Skeletal muscle satellite cell (primary cell): ENCODE data around the gene DCDC1.

Experiments
- H3K27me3 ChIP-seq: 2 replicates; pipeline ENCODE4 v1.7.0; 2013; ENCODE audit warnings: low read length; ENCODE audit not compliant: control insufficient read depth, insufficient read depth
- H3K36me3 ChIP-seq: 2 replicates; pipeline ENCODE4 v1.7.0; 2013; ENCODE audit warnings: mild to moderate bottlenecking, control low read depth, low read length; ENCODE audit not compliant: insufficient read depth
- H3K4me1 ChIP-seq: 2 replicates; pipeline ENCODE4 v1.7.0; 2013; ENCODE audit warnings: low read length; ENCODE audit not compliant: control insufficient read depth, insufficient read depth
- H3K4me2 ChIP-seq: 2 replicates; pipeline ENCODE4 v1.7.0; 2013; ENCODE audit warnings: mild to moderate bottlenecking, low read length
- H3K4me3 ChIP-seq: 2 replicates; pipeline ENCODE4 v1.7.0; 2013; ENCODE audit warnings: low read length
- H3K9ac ChIP-seq: 2 replicates; pipeline ENCODE4 v1.7.0; 2013; ENCODE audit warnings: mild to moderate bottlenecking, low read depth, low read length, moderate library complexity
- H3K9me3 ChIP-seq: replicated peaks from 2 replicates; pipeline ENCODE4 v1.7.0; 2013; ENCODE audit warnings: mild to moderate bottlenecking, control low read depth, low read length

The DCDC1 gene

DNA sequence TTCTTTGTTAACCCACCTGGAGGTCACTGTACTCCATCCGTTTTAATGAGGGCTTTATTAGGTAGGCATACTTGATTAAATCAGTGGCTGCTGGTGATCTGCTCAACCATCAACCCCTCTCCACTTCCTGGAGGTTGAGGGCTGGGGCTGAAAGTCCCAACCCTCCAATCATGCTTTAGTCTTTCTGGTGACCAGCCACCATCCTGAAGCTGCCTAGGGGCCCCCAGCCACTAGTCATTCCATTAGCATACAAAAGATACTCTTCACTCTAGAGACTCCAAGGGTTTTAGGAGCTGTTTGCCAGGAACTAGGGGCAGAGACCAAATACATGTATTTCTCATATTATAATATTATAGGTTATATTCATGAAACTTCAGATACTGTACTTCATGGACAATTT lies 13.6 kb upstream of the DCDC1 start:
- Histone ChIP-seq H3K27me3 (no peaks in the 10 kb centered on the region), H3K4me1 (no peaks in the 10 kb centered on the region), H3K9ac (no peak overlapping the region), H3K4me2 (no peak overlapping the region), H3K36me3 (no peaks in the 10 kb centered on the region), H3K4me3 (no peak overlapping the region), H3K9me3 (no peaks in the 10 kb centered on the region)

DNA sequence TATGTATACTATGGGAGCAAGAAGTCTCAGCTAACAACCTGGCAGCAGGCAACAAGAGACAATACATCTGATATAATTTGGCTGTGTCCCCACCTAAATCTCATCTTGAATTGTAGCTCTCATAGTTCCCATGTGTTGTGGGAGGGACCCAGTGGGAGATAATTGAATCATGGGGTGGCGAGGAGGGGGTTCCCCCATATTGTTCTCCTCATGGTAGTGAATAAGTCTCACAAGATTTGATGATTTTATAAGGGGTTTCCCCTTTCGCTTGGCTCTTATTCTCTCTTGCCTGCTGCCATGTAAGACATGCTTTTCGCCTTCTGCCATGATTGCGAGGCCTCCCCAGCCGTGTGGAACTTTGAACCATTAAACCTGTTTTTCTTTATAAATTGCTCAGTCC lies 6.3 kb upstream of the DCDC1 start:
- Histone ChIP-seq H3K4me2 (no peak overlapping the region), H3K9me3 (no peaks in the 10 kb centered on the region), H3K9ac (no peak overlapping the region), H3K36me3 (no peaks in the 10 kb centered on the region), H3K27me3 (no peaks in the 10 kb centered on the region), H3K4me3 (no peak overlapping the region), H3K4me1 (peaks cover 1% of the 10 kb centered on the region)

- H3K4me1 ChIP-seq: peaks cover 11% of the 10 kb centered on the region
- H3K27me3 ChIP-seq: peaks cover 24% of the 10 kb centered on the region
- no peak overlapping the region for H3K4me2 ChIP-seq
These were observed 2.7 kb downstream of the DCDC1 start for GRCh38 chr11:31366795-31367194.

GRCh38 chr11:31361743-31362142 lies 7.8 kb downstream of the DCDC1 start:
- H3K9me3 ChIP-seq: no peaks in the 10 kb centered on the region
- H3K9ac ChIP-seq: no peak overlapping the region
- peaks cover 22% of the 10 kb centered on the region for H3K27me3 ChIP-seq
- no peaks in the 10 kb centered on the region for H3K4me1 ChIP-seq
- H3K4me2 ChIP-seq: no peak overlapping the region
- no peaks in the 10 kb centered on the region for H3K36me3 ChIP-seq
- no peak overlapping the region for H3K4me3 ChIP-seq

More at GRCh38 chr11:31366795-31367194, 2.7 kb downstream of the DCDC1 start:
- no peaks in the 10 kb centered on the region for H3K9me3 ChIP-seq
- H3K4me3 ChIP-seq: no peak overlapping the region
- H3K36me3 ChIP-seq: no peaks in the 10 kb centered on the region
- H3K9ac ChIP-seq: no peak overlapping the region

- Histone ChIP-seq H3K9ac (no peak overlapping the region), H3K4me1 (no peaks in the 10 kb centered on the region), H3K36me3 (no peaks in the 10 kb centered on the region), H3K9me3 (no peaks in the 10 kb centered on the region), H3K4me2 (no peak overlapping the region), H3K4me3 (no peak overlapping the region), H3K27me3 (peaks cover 24% of the 10 kb centered on the region)
These were observed 13.7 kb downstream of the DCDC1 start for GRCh38 chr11:31355817-31356216.

DNA sequence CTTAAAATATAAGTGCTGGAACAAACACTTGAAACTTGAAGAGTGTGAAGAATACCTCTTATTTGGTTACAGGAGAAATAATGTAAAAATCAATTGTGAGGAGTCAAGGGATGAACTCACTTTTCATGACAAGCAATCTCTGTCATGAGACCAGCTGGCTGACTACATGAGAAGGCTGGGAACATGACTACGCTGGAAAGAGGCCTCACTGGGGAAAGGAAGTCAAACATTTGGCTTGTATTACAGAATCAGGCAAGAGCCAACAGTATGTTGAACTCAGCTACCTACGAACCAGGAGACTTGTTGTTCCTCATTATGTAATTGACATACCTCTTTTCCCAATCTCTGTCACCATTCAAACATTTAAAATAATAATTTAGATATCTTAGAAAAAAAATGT lies 14.4 kb downstream of the DCDC1 start:
- Histone ChIP-seq H3K36me3 (no peaks in the 10 kb centered on the region), H3K4me1 (no peaks in the 10 kb centered on the region), H3K4me3 (no peak overlapping the region), H3K9ac (no peak overlapping the region), H3K4me2 (no peak overlapping the region), H3K27me3 (peaks cover 20% of the 10 kb centered on the region), H3K9me3 (no peaks in the 10 kb centered on the region)

GRCh38 chr11:31351168-31351567 lies 18.4 kb downstream of the DCDC1 start:
- H3K27me3 ChIP-seq: peaks cover 29% of the 10 kb centered on the region
- no peak overlapping the region for H3K9ac ChIP-seq
- H3K36me3 ChIP-seq: no peaks in the 10 kb centered on the region
- H3K9me3 ChIP-seq: no peaks in the 10 kb centered on the region
- H3K4me3 ChIP-seq: no peak overlapping the region
- H3K4me2 ChIP-seq: no peak overlapping the region
- H3K4me1 ChIP-seq: no peaks in the 10 kb centered on the region

- Histone ChIP-seq H3K27me3 (peaks cover 4% of the 10 kb centered on the region), H3K4me3 (no peak overlapping the region), H3K9me3 (no peaks in the 10 kb centered on the region), H3K36me3 (no peaks in the 10 kb centered on the region), H3K9ac (no peak overlapping the region), H3K4me2 (no peak overlapping the region), H3K4me1 (no peaks in the 10 kb centered on the region)
These were observed 28.5 kb downstream of the DCDC1 start for GRCh38 chr11:31340903-31341572.

DNA sequence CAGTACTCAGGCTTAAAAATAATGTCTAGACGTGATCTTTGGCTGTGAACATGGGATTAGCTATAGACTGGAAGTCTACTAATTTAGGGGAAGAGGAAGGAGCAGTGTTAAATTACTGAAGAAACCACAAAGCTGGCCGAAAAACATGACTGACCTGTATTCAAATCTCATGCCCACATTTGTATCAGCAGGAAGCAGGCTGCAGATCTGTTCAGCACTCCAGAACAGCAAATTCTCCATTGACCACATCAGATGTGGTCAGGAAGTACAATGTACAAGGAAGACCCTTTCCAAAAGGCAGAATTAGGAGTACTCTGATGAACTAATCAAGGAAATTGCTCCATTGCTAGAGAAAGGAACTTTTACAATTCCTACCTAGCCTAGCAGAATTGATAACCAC lies 31.7 kb downstream of the DCDC1 start:
- Histone ChIP-seq H3K27me3 (no peaks in the 10 kb centered on the region), H3K4me2 (no peak overlapping the region), H3K9ac (no peak overlapping the region), H3K9me3 (no peaks in the 10 kb centered on the region), H3K4me1 (no peaks in the 10 kb centered on the region), H3K36me3 (no peaks in the 10 kb centered on the region), H3K4me3 (no peak overlapping the region)

GRCh38 chr11:31328697-31329096 lies 40.8 kb downstream of the DCDC1 start:
- Histone ChIP-seq H3K27me3 (no peaks in the 10 kb centered on the region), H3K9me3 (no peaks in the 10 kb centered on the region), H3K4me2 (no peak overlapping the region), H3K4me1 (no peaks in the 10 kb centered on the region), H3K9ac (no peak overlapping the region), H3K36me3 (no peaks in the 10 kb centered on the region), H3K4me3 (no peak overlapping the region)

- Histone ChIP-seq H3K4me3 (no peak overlapping the region), H3K9me3 (no peaks in the 10 kb centered on the region), H3K4me1 (no peaks in the 10 kb centered on the region), H3K27me3 (no peaks in the 10 kb centered on the region), H3K4me2 (no peak overlapping the region), H3K36me3 (no peaks in the 10 kb centered on the region), H3K9ac (no peak overlapping the region)
These were observed 42.1 kb downstream of the DCDC1 start for GRCh38 chr11:31327417-31327816.

GRCh38 chr11:31326470-31327148 lies 42.9 kb downstream of the DCDC1 start:
- no peaks in the 10 kb centered on the region for H3K4me1 ChIP-seq

More at GRCh38 chr11:31326470-31327148, 42.9 kb downstream of the DCDC1 start:
- Histone ChIP-seq H3K9me3 (no peaks in the 10 kb centered on the region), H3K4me2 (no peak overlapping the region), H3K9ac (no peak overlapping the region), H3K27me3 (no peaks in the 10 kb centered on the region), H3K36me3 (no peaks in the 10 kb centered on the region), H3K4me3 (no peak overlapping the region)
